ENCODE data around the gene DOCK9. TPM values are rescaled to one million over a fixed set of nuclear protein-coding genes. Genes with fewer than 3 reads are reported as not detected.

The DOCK9 gene
- total RNA-seq, 4 donors from 2014 or later: 79.1 to 197 (median 107) TPM

- Histone ChIP-seq H3K9me3 (no peaks in the 10 kb centered on the region), H3K27me3 (no peaks in the 10 kb centered on the region), H3K36me3 (no peaks in the 10 kb centered on the region), H3K4me1 (no peaks in the 10 kb centered on the region), H3K27ac (no peak overlapping the region), H3K4me3 (no peak overlapping the region)
- no peak for TF ChIP-seq POLR2A (IDR thresholded peaks at IDR 0.05)
- no peak for TF ChIP-seq CTCF (IDR thresholded peaks at IDR 0.05)
- no peak for DNase-seq
- intact Hi-C loops (cut with DNase I; ENCODE audit: low total_unique reads): no loop called here
These were observed 142.7 kb downstream of the DOCK9 start for GRCh38 chr13:98835156-98835555.

DNA sequence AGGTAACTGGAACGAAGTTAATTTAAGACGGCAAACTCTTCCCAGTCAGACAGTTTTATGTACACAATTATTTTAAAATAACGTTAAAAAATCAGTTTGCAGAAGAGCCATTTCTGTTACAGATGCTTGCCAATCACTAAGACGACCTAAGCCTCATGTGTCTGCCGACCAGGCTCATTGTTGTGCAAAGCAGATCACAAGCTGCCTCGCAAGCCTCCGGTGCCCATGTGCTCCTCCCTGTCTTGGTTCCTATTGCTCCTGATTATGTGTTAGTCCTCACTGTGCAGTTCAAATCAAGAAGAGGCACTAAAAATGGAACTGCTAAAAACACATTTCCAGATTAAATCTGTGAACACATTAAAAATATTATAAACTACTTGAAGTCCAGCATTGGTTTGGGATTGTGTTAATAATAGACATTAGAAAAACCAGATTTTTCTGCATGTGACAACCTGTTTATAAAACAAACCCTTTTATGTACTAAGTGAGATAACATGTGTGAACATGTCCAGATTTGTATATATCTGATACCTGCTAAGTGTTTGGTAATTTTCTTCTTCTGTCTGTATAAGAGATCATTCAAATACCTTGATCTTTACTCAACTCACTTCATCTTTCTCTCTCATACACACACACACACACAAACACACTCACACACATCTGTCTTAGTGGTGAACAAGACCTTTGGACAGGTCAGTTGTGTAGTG, 143.5 kb downstream of the DOCK9 start:
- H3K4me3 ChIP-seq: no peak overlapping the region
- H3K9me3 ChIP-seq: no peaks in the 10 kb centered on the region
- no peak for DNase-seq
- H3K4me1 ChIP-seq: no peaks in the 10 kb centered on the region
- intact Hi-C loops (cut with DNase I; ENCODE audit: low total_unique reads): no loop called here
- H3K36me3 ChIP-seq: no peaks in the 10 kb centered on the region
- no peaks in the 10 kb centered on the region for H3K27me3 ChIP-seq
- H3K27ac ChIP-seq: no peak overlapping the region
- TF ChIP-seq CTCF (IDR thresholded peaks at IDR 0.05) (no peak), POLR2A (IDR thresholded peaks at IDR 0.05) (no peak)

GRCh38 chr13:98831236-98831635, 146.6 kb downstream of the DOCK9 start:
- no peaks in the 10 kb centered on the region for H3K36me3 ChIP-seq
- no peaks in the 10 kb centered on the region for H3K27me3 ChIP-seq
- no peaks in the 10 kb centered on the region for H3K4me1 ChIP-seq
- H3K4me3 ChIP-seq: no peak overlapping the region
- DNase-seq: no peak
- H3K9me3 ChIP-seq: no peaks in the 10 kb centered on the region
- TF ChIP-seq POLR2A (IDR thresholded peaks at IDR 0.05): no peak
- no peak for TF ChIP-seq CTCF (IDR thresholded peaks at IDR 0.05)
- intact Hi-C loops (cut with DNase I; ENCODE audit: low total_unique reads): no loop called here
- H3K27ac ChIP-seq: no peak overlapping the region

- H3K36me3 ChIP-seq: no peaks in the 10 kb centered on the region
- no peak overlapping the region for H3K4me3 ChIP-seq
- H3K27me3 ChIP-seq: no peaks in the 10 kb centered on the region
- H3K4me1 ChIP-seq: no peaks in the 10 kb centered on the region
- TF ChIP-seq CTCF (IDR thresholded peaks at IDR 0.05) (no peak), POLR2A (IDR thresholded peaks at IDR 0.05) (no peak)
- no peaks in the 10 kb centered on the region for H3K9me3 ChIP-seq
- no peak for DNase-seq
- intact Hi-C loops (cut with DNase I; ENCODE audit: low total_unique reads): no loop called here
- no peak overlapping the region for H3K27ac ChIP-seq
These were observed 148.3 kb downstream of the DOCK9 start for GRCh38 chr13:98829541-98829940.

GRCh38 chr13:98828614-98829013, 149.2 kb downstream of the DOCK9 start:
- Histone ChIP-seq H3K9me3 (no peaks in the 10 kb centered on the region), H3K4me3 (no peak overlapping the region), H3K27me3 (no peaks in the 10 kb centered on the region), H3K4me1 (no peaks in the 10 kb centered on the region), H3K27ac (no peak overlapping the region), H3K36me3 (no peaks in the 10 kb centered on the region)
- DNase-seq: no peak
- no peak for TF ChIP-seq CTCF (IDR thresholded peaks at IDR 0.05)
- intact Hi-C loops (cut with DNase I; ENCODE audit: low total_unique reads): no loop called here

All from uterus (tissue), 4 donors.